GM19397 (cell line): ENCODE results near the gene FNBP1.

ENCODE experiments used
- ATAC-seq: cut with Tn5 transposase; IDR thresholded peaks from one replicate; pipeline ENCODE4 v1.9.1; 2021; ENCODE audit warnings: mild to moderate bottlenecking, moderate library complexity; ENCODE audit not compliant: unreplicated experiment

FNBP1 gene

GRCh38 chr9:129879991-129880653 is 162.9 kb downstream of the FNBP1 start:
- no peak for ATAC-seq

- ATAC-seq = no peak
These were observed 163.8 kb downstream of the FNBP1 start for GRCh38 chr9:129879103-129879699.

- no peak for ATAC-seq
These were observed 164.7 kb downstream of the FNBP1 start for GRCh38 chr9:129878291-129878690.

- no peak for ATAC-seq
These were observed 166.2 kb downstream of the FNBP1 start for GRCh38 chr9:129876815-129877214.

DNA sequence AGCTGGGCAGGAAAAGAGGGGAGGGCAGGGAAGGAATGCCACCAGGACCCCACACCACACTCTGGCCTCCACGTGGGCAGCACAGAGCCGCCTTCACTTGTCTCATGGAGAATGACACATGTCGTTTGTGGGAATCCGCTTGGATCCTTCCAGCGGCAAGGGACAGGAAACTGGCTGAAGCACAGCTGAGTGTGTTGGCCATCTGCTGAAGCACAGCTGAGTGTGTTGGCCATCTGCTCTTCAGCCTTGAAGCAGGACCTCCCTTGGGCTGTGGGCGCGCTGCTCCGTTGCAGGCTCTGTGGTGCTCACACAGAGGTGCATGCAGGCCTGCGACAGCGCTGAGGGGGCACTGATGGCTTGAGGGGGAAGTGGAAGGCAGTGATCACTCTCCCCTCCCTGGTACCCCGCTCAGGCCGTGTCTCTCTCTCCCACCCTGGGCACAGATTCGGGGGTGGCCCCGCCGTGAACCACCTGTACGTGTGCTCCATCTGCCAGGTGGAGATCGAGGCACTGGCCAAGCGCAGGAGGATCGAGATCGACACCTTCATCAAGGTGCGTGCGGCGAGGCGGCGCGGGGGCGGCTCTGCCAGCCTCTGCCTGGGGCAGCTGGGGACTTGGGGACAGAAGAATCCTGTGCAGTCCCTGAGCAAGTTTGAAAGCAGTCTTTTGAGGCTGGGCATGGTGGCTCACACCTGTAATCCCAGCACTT is 167.1 kb downstream of the FNBP1 start:
- ATAC-seq = no peak

GRCh38 chr9:129875181-129875611 is 167.8 kb downstream of the FNBP1 start:
- no peak for ATAC-seq

DNA sequence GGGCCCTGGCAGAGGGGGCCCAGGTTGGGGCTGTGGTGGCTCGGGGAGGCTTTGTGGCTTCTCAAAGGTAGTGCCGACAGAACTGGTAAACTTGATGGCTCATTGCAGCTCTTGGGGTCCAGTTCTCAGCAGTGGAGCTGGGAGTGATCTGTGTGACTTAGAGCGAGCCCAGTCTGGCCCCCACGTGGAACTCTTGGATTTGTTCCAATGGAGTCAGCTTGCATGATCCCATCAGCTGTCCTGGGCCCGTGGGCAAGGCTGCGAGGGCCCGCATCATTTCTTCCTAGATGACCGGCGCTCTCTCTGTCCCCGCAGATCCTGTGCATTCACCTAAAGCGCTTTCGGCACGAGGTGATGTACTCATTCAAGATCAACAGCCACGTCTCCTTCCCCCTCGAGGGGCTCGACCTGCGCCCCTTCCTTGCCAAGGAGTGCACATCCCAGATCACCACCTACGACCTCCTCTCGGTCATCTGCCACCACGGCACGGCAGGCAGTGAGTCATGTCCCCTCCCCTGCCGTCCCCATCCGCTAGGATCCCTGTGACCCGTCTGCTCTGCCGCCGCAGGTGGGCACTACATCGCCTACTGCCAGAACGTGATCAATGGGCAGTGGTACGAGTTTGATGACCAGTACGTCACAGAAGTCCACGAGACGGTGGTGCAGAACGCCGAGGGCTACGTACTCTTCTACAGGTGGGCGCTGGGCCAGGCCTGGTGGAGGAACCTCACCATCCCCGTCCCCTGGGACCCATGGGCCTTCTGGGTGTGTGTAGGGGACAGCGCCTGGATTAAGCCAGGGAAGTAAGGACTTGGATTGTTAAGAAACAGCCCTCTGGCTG is 168.5 kb downstream of the FNBP1 start:
- ATAC-seq = no peak

DNA sequence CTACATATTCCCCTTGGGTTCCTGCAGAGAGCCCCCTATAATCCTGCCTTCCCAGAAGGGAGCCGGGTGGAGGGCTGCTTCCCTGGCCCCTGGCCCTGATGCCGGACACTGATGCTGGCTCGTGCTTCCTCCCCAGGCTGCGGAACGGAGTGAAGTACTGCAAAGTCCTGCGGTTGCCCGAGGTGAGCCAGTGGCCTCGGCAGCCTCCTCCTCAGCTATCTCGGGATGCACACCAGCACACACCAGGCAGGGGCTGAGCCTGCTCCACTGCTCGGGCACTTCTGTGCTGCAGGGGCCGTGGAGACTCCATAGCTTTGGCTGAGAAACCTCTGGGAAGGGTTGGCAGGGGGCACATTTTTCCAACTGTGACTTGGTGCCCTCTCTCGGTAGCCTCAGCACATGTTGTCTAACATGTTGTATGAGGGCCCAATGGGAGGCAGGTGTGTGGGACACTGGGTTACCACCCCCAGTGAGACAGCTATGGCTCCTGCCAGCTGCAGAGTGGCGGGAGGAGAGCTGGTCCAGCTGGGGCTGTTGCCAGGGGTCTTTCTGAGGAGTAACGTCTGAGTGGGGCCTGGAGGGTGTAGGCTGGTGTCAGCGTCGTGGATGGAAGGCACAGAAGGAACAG is 169.3 kb downstream of the FNBP1 start:
- no peak for ATAC-seq

- ATAC-seq = no peak
These were observed 171.9 kb downstream of the FNBP1 start for GRCh38 chr9:129871046-129871445.

- no peak for ATAC-seq
These were observed 173.1 kb downstream of the FNBP1 start for GRCh38 chr9:129869585-129870501.

DNA sequence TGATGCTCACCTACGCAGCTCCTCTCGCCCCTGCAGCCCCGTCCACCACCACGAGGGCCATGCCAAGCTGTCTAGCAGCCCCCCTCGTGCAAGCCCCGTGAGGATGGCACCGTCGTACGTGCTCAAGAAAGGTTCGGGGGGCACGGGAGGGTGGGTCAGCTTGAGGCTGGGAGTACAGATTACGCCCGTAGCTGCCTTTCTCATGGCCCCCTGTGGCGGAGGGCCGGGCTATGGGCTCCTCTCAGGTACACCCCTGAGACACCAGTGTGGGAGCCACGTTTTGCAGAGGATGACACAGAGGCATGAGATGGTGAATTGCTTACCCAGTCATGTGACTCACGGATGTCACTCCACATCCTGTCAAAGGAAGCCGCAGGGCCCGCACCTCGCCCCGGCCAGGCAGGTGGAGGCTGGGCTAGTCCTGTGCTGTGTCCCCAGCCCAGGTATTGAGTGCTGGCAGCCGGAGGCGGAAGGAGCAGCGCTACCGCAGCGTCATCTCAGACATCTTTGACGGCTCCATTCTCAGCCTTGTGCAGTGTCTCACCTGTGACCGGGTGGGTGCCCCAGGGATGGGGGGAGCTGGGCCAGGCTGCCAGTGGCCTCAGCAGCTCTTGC is 174.0 kb downstream of the FNBP1 start:
- no peak for ATAC-seq

- ATAC-seq = no peak
These were observed 174.7 kb downstream of the FNBP1 start for GRCh38 chr9:129868023-129868871.

- ATAC-seq = no peak
These were observed 175.6 kb downstream of the FNBP1 start for GRCh38 chr9:129867136-129868022.

DNA sequence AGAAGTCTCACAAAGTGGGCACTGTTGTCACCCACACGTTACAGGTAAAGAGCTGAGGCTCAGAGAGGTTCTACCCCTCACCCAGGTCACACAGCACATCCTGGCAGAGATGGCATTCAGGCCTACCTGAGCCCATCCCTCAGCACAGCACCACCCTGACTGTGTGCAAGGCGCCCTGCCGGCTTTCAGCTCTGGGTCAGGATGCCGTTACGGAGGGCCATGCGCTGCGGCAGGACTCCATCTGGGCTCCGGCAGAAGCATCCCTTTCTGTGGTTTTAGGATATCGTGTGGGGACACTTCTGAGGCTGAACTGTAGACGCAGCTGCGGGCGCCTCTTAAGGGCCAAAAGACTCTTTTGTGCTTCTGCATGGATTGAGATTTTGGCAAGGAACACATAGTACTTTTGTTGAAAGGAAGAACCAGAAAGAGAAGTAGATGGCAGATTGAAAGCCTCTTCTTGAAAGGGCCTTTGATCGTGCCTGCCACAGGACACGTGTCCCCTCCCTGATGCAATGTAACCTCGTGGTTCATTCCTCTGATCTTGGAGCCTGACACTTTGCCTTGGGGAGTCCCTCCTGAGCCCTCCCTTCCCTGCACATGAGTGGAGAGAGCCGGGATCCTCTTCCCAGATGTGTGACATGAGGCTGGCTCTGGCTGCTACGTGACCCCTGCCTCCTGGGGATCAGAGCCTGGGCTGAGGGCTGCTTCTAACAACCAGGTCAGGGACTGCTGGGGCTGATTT is 176.4 kb downstream of the FNBP1 start:
- no peak for ATAC-seq

DNA sequence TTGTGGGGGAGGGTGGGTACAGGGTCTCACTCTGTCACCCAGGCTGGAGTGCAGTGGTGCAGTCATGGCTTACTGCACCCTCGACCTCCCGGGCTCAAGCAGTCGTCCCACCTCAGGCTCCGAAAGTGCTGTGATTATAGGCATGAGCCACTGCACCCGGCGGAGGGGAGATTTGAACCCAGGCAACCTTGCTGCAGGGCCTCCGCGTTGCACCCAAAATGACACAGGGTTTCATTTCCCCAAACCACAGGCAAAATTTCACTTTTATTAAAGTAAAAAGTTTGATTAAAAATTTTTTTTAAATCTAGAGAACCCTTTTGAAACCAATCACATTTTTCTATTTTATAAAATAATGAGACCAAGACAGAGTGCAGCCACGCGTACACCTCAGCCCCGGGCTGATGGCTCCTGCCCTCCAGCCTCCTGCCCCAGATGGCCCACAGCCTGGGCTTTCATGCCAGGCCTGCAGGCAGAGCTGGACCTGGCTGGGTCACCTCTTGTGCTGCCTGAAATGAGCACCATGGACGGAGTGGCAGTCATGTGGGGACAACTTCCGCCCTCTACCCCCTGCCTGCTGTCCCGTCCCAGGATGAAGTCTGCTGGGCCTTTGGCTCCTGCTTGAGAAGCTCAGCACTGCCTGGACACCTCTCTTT is 177.2 kb downstream of the FNBP1 start:
- no peak for ATAC-seq

DNA sequence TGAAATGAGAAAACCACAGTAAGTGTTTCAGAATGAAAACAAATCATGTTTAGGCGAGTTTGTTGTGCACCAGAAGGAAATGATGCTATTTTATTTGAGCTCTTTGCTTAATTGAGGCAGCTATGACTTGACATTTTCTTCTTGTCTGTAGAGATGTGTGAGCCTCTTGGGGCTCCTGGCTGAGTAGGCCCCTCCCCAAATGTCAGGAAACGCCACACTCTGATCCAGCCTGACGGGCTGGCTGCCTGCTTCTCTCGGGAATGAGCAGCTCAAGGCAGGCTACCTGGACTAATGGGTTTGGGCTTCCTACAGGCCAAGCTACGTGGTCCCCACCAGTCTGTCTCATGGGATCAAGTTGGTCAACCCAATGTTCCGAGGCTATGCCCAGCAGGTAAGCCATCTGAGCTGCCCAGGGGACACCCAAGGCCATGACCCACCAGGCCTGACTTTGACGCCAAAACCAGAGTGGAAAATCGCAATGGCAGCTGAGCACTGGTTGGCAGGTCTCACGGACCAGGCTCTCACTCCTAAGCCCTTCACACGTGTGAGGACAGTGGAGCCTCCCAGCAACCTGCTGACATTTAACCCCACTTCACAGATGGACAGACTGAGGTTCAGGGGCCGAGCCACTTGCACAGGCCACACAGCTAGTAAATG is 177.9 kb downstream of the FNBP1 start:
- ATAC-seq = no peak
